HS-27A (cell line): ENCODE results near the gene SLC18A3.

ENCODE experiments used
- DNase-seq: peaks from one replicate; pipeline ENCODE4 v3.0.0-alpha.2; 2012; ENCODE audit warnings: low read depth, missing footprints

SLC18A3 gene

DNA sequence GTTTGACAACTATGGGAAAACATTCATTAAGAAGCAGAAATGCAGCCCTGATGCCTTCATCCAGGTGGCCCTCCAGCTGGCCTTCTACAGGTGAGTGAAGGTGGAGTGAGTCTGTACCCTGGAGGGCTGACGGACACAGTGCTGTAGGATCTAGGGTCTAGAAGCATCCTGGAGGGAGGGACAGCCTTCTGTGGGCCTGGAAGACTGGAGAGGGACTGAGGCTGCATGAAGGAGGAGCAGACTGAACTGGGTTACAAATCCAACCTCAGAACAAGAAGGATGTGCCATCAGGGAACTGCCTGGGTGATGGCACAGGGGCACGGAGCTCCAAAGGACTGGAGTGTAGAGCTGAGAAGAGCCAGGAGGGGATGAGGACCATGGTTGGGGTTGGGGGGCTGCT, 41.8 kb downstream of the SLC18A3 start:
- no peak for DNase-seq

DNA sequence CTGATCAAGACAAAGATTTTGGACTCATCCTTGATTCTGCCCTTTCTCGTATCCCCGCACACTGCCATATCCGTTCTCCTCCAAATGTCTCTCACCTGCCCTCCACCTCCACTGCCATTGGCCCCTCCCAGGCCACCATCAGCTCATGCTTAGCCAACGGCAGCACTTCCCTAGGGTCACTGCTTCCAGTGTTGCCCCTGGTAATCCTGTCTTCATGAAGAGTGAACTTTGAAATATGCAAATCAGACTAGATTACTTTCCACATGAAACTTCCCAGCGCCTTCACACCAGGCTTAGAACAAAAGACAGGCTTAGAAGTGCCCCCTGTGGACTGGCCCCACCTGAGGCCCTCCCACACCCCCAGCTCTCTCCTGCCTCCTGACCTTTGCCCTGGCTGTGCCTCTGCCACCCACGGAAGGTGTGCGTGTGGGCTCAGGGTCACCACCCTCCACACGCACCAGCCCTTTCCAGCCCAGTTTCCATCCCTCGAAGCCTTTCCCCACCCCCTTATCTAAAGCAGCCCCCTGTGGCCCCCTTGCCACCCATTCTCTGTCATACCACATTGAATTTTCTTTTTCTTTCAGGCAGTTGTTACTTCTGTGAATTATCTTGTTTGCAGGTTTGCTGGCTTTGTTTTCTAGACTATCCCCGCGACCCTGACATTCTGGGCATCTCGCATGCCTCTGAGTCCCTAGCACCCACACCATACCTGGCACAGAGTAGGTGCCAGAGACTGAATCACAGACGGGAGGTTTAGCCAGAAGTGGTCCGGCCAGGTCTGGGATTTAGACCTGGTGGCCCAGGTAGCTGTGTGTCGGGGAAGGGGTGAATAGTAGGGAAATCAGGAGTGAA, 42.5 kb downstream of the SLC18A3 start:
- no peak for DNase-seq

DNA sequence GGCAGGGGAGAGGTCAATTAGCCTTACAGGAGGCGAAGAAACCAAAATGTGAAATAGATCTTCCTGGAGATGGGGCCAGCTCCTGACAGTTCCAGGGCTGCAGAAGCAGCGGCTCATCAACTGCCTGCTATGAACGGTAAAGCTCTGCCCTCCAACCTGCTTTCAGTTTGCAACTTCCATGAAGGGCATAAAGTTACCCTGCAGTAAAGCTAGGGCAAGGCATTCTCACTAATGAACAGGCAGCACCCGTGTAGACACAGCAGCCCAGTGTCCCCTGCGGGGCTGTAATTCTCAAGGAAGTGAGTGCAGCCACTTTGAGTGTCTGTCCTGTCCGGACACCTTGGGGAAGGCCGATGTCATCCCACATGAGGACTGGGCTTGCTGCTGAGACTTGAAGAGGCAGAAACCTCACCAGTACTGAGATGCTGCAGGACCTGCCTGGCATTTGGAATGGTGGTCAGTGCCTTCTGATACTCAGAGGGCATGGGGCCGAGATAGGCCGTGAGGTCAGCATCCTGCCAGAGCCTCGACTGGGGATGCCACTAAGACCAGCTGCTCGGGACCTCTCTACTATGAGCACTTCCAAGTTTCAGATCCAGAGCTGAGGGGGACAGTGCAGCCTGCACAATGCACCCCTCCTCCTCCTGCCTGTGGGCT, 43.3 kb downstream of the SLC18A3 start:
- no peak for DNase-seq

DNA sequence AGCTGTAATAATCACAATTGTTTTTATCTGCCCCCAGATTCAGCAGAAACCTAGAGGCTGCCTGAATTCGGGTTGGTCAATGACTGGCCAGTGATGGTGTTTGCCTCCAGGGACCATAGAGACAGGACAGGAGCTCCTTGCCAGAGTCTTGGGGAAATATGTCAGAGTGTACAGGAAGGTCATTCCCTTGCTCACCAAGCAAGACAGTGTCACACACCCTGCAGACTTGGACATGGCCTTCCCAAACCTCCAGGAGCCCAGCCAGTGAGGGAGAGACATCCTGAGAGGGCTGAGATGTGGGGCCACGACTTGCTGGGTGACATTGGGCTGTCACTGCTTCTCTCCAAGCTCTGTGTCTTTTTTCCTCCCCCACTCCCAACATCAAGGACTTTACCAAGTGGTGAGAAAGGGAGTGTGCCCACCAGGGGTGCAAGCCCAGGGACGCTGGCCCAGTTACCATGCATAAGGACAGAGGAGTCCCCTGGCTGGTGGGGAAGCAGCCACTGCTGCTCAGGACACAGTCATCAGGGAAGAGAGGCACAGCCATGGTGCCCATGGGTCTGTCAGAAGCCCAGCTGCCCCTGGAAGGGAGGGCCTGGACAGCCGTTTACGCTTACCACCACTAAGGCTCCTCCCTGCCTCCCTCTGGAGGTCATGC, 44.1 kb downstream of the SLC18A3 start:
- DNase-seq = no peak

DNA sequence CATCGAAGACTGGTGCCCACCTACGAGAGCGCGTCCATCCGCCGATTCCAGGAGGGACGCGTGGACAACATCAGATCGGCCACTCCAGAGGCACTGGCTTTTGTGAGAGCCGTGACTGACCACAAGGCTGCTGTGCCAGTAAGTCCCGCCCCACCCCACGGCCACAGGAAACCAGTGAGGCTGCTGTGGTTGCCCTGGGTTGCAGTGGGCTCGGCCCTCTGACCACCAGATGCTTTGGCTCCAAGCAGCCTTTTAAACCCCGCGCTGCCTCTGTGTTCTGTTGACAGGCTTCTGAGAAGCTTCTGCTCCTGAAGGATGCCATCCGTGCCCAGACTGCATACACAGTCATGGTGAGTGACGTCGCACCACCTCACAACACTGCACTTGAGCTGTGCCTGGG, 45.0 kb downstream of the SLC18A3 start:
- no peak for DNase-seq

DNA sequence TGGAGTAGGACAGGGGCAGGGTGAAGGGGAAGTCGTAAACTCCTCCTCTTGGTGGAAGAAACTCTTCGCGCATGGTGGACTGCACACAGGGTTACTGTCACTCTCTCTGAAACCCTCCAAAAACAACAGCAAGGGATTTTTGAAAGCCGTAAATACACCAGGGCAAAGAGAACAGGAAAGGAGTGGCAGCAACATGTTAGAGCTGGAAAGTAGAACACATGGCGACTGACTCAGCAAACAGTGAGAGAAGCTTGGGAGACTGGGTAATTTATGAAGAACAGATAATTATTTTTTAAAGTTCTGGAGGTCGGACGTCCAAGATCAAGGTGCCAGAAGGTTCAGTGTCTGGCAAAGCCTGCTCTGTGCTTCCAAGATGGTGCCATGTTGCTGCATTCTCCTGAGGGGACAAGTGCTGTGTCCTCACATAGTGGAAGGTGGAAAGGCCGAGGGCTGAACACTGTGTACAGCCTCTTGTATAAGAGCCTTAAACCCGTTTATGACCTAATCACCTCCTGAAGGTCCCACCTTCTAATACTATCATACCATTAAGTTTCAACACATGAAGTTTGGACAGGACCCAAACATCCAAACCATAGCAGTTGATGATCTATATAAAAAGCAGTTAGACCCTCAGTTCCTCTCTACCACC, 46.9 kb downstream of the SLC18A3 start:
- no peak for DNase-seq

DNA sequence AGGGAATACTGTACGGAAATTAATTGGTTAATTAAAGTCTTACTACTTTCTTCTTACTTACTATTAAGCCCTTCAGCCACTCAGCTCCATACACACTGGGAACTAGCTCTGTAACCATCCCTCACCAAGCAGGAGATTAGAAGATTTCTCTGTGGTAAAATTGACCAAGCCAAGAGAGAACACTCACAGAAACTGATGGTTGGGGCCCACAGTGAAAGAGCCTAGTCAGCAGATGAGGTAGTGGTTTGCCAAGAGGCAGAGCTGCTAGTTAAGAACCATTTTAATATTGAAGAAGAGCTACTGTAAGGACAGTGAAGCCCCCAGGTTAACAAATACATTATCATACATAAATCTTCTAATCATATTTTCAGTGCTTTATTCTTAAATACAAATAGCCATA, 47.5 kb downstream of the SLC18A3 start:
- no peak for DNase-seq

DNA sequence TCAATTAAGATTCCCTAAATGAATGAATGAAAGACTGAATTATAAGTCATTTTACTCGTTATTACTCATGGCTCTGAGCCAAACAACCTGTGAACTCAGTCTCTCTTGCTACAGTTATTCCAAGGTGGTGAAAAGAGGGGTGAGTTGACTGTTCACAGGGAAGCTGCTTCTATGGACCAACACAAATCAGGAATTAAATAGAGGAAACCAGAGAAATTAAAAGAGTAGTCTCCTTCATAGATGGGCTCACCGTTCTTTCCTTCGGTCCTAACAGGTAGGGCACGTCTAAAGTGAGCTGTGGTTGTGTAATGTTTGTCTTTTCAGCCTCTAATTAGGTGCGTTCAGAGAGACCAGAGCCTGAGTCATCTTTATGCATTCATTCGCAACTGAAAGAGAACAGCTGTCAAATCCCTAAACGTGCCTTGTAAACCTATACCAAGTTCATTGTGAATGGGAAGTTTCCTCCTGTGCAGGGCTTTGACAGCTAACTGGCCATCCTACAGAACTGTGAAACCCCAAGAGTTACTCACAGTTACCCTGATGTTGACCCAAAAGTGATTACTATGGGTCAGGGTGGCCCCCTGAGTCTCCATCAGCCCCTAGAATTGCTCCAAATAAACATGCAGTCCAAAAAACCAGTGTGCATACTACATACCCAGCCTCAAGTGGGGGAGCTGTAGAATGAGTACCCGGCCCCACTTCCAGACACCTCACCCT, 51.2 kb downstream of the SLC18A3 start:
- DNase-seq = no peak
